HEK293 (cell line): ENCODE data around the gene DSCAM.

Source experiments
- CTCF ChIA-PET: fragments of 350-600 bp; formaldehyde crosslinking; extraction: SDS; loops from one replicate; lab custom pipeline; 2021; ENCODE audit warnings: antibody characterized with exemption; lab: Yijun Ruan, JAX
- POLR2A ChIA-PET: fragments of 300-600 bp; formaldehyde crosslinking; extraction: SDS; loops from one replicate; lab custom pipeline; 2020; ENCODE audit warnings: antibody characterized with exemption, inconsistent platforms; lab: Yijun Ruan, JAX
- H3K27ac ChIP-seq: fragments of 200-500 bp; sonication (Bioruptor generic); 2 replicates; pipeline ENCODE4 v1.5.1; 2014; ENCODE audit warnings: low read depth, low read length, control low read depth, inconsistent platforms; ENCODE audit errors: extremely low read depth
- H3K36me3 ChIP-seq, 2 experiments: fragments of 200-500 bp in 1 of 2; sonication (Bioruptor generic) in 1 of 2; 1 replicate in 1 of 2; 2 replicates in 1 of 2; pipeline ENCODE4 v1.5.1; 2014 to 2017; ENCODE audit warnings: inconsistent platforms in 2 of 2, low read length in 2 of 2; ENCODE audit not compliant: control insufficient read depth in 2 of 2, insufficient read depth in 1 of 2
- H3K4me1 ChIP-seq: fragments of 200-500 bp; sonication (Bioruptor generic); 2 replicates; pipeline ENCODE4 v1.5.1; 2014; ENCODE audit warnings: mild to moderate bottlenecking, low read length, inconsistent platforms; ENCODE audit not compliant: control insufficient read depth, insufficient read depth
- H3K4me3 ChIP-seq: 2 replicates; pipeline ENCODE4 v1.5.1; 2011; ENCODE audit warnings: low read depth, mild to moderate bottlenecking, control low read depth, low read length, moderate library complexity
- H3K9me3 ChIP-seq: fragments of 200-500 bp; sonication (Bioruptor generic); 2 replicates; pipeline ENCODE4 v1.5.1; 2014; ENCODE audit warnings: low read depth, low read length, inconsistent platforms; ENCODE audit not compliant: control insufficient read depth, insufficient read depth
- AEBP2 ChIP-seq: fragments of 450-650 bp; formaldehyde crosslinking; IDR thresholded peaks from 2 replicates; pipeline ENCODE4 v1.5.1; 2016; ENCODE audit warnings: missing biosample characterization, missing genetic modification characterization, borderline replicate concordance
- FEZF1 ChIP-seq: fragments of 450-650 bp; formaldehyde crosslinking; IDR thresholded peaks from 2 replicates; pipeline ENCODE4 v1.5.1; 2016; ENCODE audit warnings: missing biosample characterization, missing genetic modification characterization
- KLF7 ChIP-seq: fragments of 450-650 bp; formaldehyde crosslinking; IDR thresholded peaks from 2 replicates; pipeline ENCODE4 v1.5.1; 2016; ENCODE audit warnings: missing biosample characterization, missing genetic modification characterization, borderline replicate concordance
- KLF8 ChIP-seq: fragments of 450-650 bp; formaldehyde crosslinking; IDR thresholded peaks from 2 replicates; pipeline ENCODE4 v1.5.1; 2016; ENCODE audit warnings: missing biosample characterization, missing genetic modification characterization
- MZF1 ChIP-seq: fragments of 450-650 bp; formaldehyde crosslinking; IDR thresholded peaks from 2 replicates; pipeline ENCODE4 v1.5.1; 2017; ENCODE audit warnings: missing biosample characterization, missing genetic modification characterization, borderline replicate concordance
- OVOL3 ChIP-seq: fragments of 450-650 bp; formaldehyde crosslinking; IDR thresholded peaks from 2 replicates; pipeline ENCODE4 v1.5.1; 2016; ENCODE audit warnings: missing biosample characterization, missing genetic modification characterization
- PRDM4 ChIP-seq: fragments of 450-650 bp; formaldehyde crosslinking; IDR thresholded peaks from 2 replicates; pipeline ENCODE4 v1.5.1; 2017; ENCODE audit warnings: missing biosample characterization, missing genetic modification characterization
- REPIN1 ChIP-seq: fragments of 450-650 bp; formaldehyde crosslinking; IDR thresholded peaks from 2 replicates; pipeline ENCODE4 v1.5.1; 2017; ENCODE audit warnings: missing biosample characterization, missing genetic modification characterization, low read depth
- ZIC2 ChIP-seq: fragments of 450-650 bp; formaldehyde crosslinking; IDR thresholded peaks from 2 replicates; pipeline ENCODE4 v1.5.1; 2016; ENCODE audit warnings: missing biosample characterization, missing genetic modification characterization
- ZNF112 ChIP-seq: fragments of 450-650 bp; formaldehyde crosslinking; IDR thresholded peaks from 2 replicates; pipeline ENCODE4 v1.5.0; 2017; ENCODE audit warnings: missing biosample characterization, missing genetic modification characterization
- ZNF174 ChIP-seq: fragments of 450-650 bp; formaldehyde crosslinking; IDR thresholded peaks from 2 replicates; pipeline ENCODE4 v1.5.0; 2017; ENCODE audit warnings: missing biosample characterization, mild to moderate bottlenecking, missing genetic modification characterization
- ZNF19 ChIP-seq: fragments of 450-650 bp; formaldehyde crosslinking; IDR thresholded peaks from 2 replicates; pipeline ENCODE4; 2016; ENCODE audit warnings: missing biosample characterization, missing genetic modification characterization, low read depth
- ZNF214 ChIP-seq: fragments of 450-650 bp; formaldehyde crosslinking; IDR thresholded peaks from 2 replicates; pipeline ENCODE4 v1.5.1; 2017; ENCODE audit warnings: missing biosample characterization, mild to moderate bottlenecking, missing genetic modification characterization, borderline replicate concordance
- ZNF335 ChIP-seq: fragments of 450-650 bp; formaldehyde crosslinking; conservative IDR thresholded peaks from 2 replicates; pipeline ENCODE4 v1.5.1; 2016; ENCODE audit warnings: missing biosample characterization, missing genetic modification characterization
- ZNF488 ChIP-seq: fragments of 450-650 bp; formaldehyde crosslinking; IDR thresholded peaks from 2 replicates; pipeline ENCODE4 v1.5.1; 2016; ENCODE audit warnings: missing biosample characterization, missing genetic modification characterization
- ZNF518A ChIP-seq: fragments of 450-650 bp; formaldehyde crosslinking; conservative IDR thresholded peaks from 2 replicates; pipeline ENCODE4 v1.5.1; 2016; ENCODE audit warnings: low read depth, missing biosample characterization, missing genetic modification characterization
- ZNF580 ChIP-seq: fragments of 450-650 bp; formaldehyde crosslinking; IDR thresholded peaks from 2 replicates; pipeline ENCODE4 v1.5.1; 2016; ENCODE audit warnings: missing biosample characterization, missing genetic modification characterization
- ZNF629 ChIP-seq: fragments of 450-650 bp; formaldehyde crosslinking; IDR thresholded peaks from 2 replicates; pipeline ENCODE4 v1.5.1; 2017; ENCODE audit warnings: missing biosample characterization, missing genetic modification characterization
- ZNF658 ChIP-seq: fragments of 450-650 bp; formaldehyde crosslinking; IDR thresholded peaks from 2 replicates; pipeline ENCODE4; 2016; ENCODE audit warnings: missing biosample characterization, missing genetic modification characterization
- ZNF785 ChIP-seq: fragments of 450-650 bp; formaldehyde crosslinking; IDR thresholded peaks from 2 replicates; pipeline ENCODE4 v1.5.1; 2016; ENCODE audit warnings: missing biosample characterization, missing genetic modification characterization
- ZSCAN16 ChIP-seq: fragments of 450-650 bp; formaldehyde crosslinking; IDR thresholded peaks from 2 replicates; pipeline ENCODE4 v1.5.1; 2016; ENCODE audit warnings: missing biosample characterization, missing genetic modification characterization
- ZSCAN5A ChIP-seq: fragments of 450-650 bp; formaldehyde crosslinking; IDR thresholded peaks from 2 replicates; pipeline ENCODE4 v1.5.1; 2016; ENCODE audit warnings: missing biosample characterization, missing genetic modification characterization

DSCAM gene

GRCh38 chr21:40723966-40724365, 123.0 kb downstream of the DSCAM start (continued):
- TF ChIP-seq ZNF518A (tag by site-specific recombination), result no peak
- no peak for TF ChIP-seq ZNF112 (tag by site-specific recombination)
- no peak for TF ChIP-seq ZNF335 (tag by site-specific recombination)
- TF ChIP-seq ZNF658 (tag by site-specific recombination), result no peak
- TF ChIP-seq, all 188 proteins: peak for 0

- Histone ChIP-seq H3K27ac (no peak overlapping the region), H3K4me3 (no peak overlapping the region), H3K9me3 (no peaks in the 10 kb centered on the region), H3K4me1 (no peaks in the 10 kb centered on the region), H3K36me3 (no peaks in the 10 kb centered on the region)
- CTCF ChIA-PET, result no interaction called here
- POLR2A ChIA-PET, result no interaction called here
- no peak for TF ChIP-seq REPIN1 (tag by site-specific recombination)
- TF ChIP-seq AEBP2 (tag by site-specific recombination), result no peak
- no peak for TF ChIP-seq FEZF1 (tag by site-specific recombination)
- TF ChIP-seq ZNF214 (tag by site-specific recombination), result no peak
Observed at GRCh38 chr21:40723317-40723716, 123.6 kb downstream of the DSCAM start.

- no peaks in the 10 kb centered on the region for H3K9me3 ChIP-seq
- H3K4me3 ChIP-seq, result no peak overlapping the region
- POLR2A ChIA-PET, result no interaction called here
- CTCF ChIA-PET, result no interaction called here
- no peaks in the 10 kb centered on the region for H3K4me1 ChIP-seq
- H3K36me3 ChIP-seq, result no peaks in the 10 kb centered on the region
- TF ChIP-seq ZNF19 (tag by site-specific recombination) (no peak), OVOL3 (no peak), ZNF214 (tag by site-specific recombination) (no peak), ZNF174 (tag by site-specific recombination) (no peak), ZNF488 (tag by site-specific recombination) (no peak), MZF1 (tag by site-specific recombination) (no peak), ZSCAN5A (no peak), PRDM4 (no peak), ZNF629 (tag by site-specific recombination) (no peak), ZNF785 (tag by site-specific recombination) (no peak), ZSCAN16 (tag by site-specific recombination) (no peak), KLF8 (no peak), KLF7 (tag by site-specific recombination) (no peak), ZNF580 (tag by site-specific recombination) (no peak), ZIC2 (no peak)
- no peak overlapping the region for H3K27ac ChIP-seq
Observed at GRCh38 chr21:40719615-40720014, 127.3 kb downstream of the DSCAM start.
